HUES6 (cell line): ENCODE data around the gene MAGI1.

ENCODE experiments used
- H3K27ac ChIP-seq: 2 replicates; pipeline ENCODE4 v1.7.0; 2013; ENCODE audit warnings: low read depth, mild to moderate bottlenecking, low read length, inconsistent platforms
- H3K27me3 ChIP-seq: 2 replicates; pipeline ENCODE4 v1.6.1; 2013; ENCODE audit warnings: low read length; ENCODE audit not compliant: control insufficient read depth, insufficient read depth
- H3K36me3 ChIP-seq: 2 replicates; pipeline ENCODE4 v1.6.1; 2013; ENCODE audit warnings: low read length; ENCODE audit not compliant: control insufficient read depth, insufficient read depth
- H3K4me1 ChIP-seq: 2 replicates; pipeline ENCODE4 v1.6.1; 2013; ENCODE audit warnings: low read length; ENCODE audit not compliant: control insufficient read depth, insufficient read depth
- H3K4me3 ChIP-seq: 2 replicates; pipeline ENCODE4 v1.5.1; 2013; ENCODE audit warnings: low read depth, low read length
- H3K9ac ChIP-seq: one replicate; pipeline ENCODE4 v1.6.1; 2013; ENCODE audit warnings: mild to moderate bottlenecking, low read length
- H3K9me3 ChIP-seq: 2 replicates; pipeline ENCODE4 v1.6.1; 2013; ENCODE audit warnings: low read depth, low read length; ENCODE audit not compliant: control insufficient read depth, insufficient read depth

Gene MAGI1

GRCh38 chr3:65955792-65956477, 82.8 kb downstream of the MAGI1 start:
- no peak overlapping the region for H3K9ac ChIP-seq
- H3K4me1 ChIP-seq, result peaks cover 38% of the 10 kb centered on the region
- H3K4me3 ChIP-seq, result no peak overlapping the region

GRCh38 chr3:65953881-65954733, 84.6 kb downstream of the MAGI1 start:
- Histone ChIP-seq H3K4me3 (no peak overlapping the region), H3K4me1 (peaks cover 52% of the 10 kb centered on the region), H3K9me3 (no peaks in the 10 kb centered on the region), H3K36me3 (no peaks in the 10 kb centered on the region), H3K27me3 (no peaks in the 10 kb centered on the region), H3K9ac (no peak overlapping the region), H3K27ac (peak overlapping the region; percentile 78)

More at GRCh38 chr3:65955792-65956477, 82.8 kb downstream of the MAGI1 start:
- Histone ChIP-seq H3K9me3 (no peaks in the 10 kb centered on the region), H3K27ac (no peak overlapping the region), H3K36me3 (no peaks in the 10 kb centered on the region), H3K27me3 (no peaks in the 10 kb centered on the region)

GRCh38 chr3:65953301-65953812, 85.4 kb downstream of the MAGI1 start:
- peaks cover 59% of the 10 kb centered on the region for H3K4me1 ChIP-seq
- H3K27me3 ChIP-seq, result no peaks in the 10 kb centered on the region
- H3K9me3 ChIP-seq, result no peaks in the 10 kb centered on the region
- H3K9ac ChIP-seq, result no peak overlapping the region
- H3K27ac ChIP-seq, result peak overlapping the region; percentile 78
- H3K4me3 ChIP-seq, result no peak overlapping the region
- no peaks in the 10 kb centered on the region for H3K36me3 ChIP-seq

GRCh38 chr3:65952842-65953241, 85.9 kb downstream of the MAGI1 start:
- peak overlapping the region; percentile 78 for H3K27ac ChIP-seq
- H3K9me3 ChIP-seq, result no peaks in the 10 kb centered on the region
- peaks cover 63% of the 10 kb centered on the region for H3K4me1 ChIP-seq
- no peaks in the 10 kb centered on the region for H3K36me3 ChIP-seq
- no peak overlapping the region for H3K4me3 ChIP-seq
- H3K9ac ChIP-seq, result no peak overlapping the region
- no peaks in the 10 kb centered on the region for H3K27me3 ChIP-seq

- Histone ChIP-seq H3K36me3 (no peaks in the 10 kb centered on the region), H3K27me3 (no peaks in the 10 kb centered on the region), H3K9me3 (no peaks in the 10 kb centered on the region), H3K4me1 (peaks cover 70% of the 10 kb centered on the region), H3K9ac (no peak overlapping the region), H3K4me3 (no peak overlapping the region), H3K27ac (no peak overlapping the region)
Measured at GRCh38 chr3:65951836-65952505, 86.7 kb downstream of the MAGI1 start.

GRCh38 chr3:65950340-65951326, 88.1 kb downstream of the MAGI1 start:
- H3K27me3 ChIP-seq, result no peaks in the 10 kb centered on the region
- no peaks in the 10 kb centered on the region for H3K36me3 ChIP-seq
- no peaks in the 10 kb centered on the region for H3K9me3 ChIP-seq
- peak overlapping the region; percentile 52; the same call in 1 of the 2 replicates for H3K27ac ChIP-seq
- no peak overlapping the region for H3K9ac ChIP-seq
- peaks cover 78% of the 10 kb centered on the region for H3K4me1 ChIP-seq
- no peak overlapping the region for H3K4me3 ChIP-seq

DNA sequence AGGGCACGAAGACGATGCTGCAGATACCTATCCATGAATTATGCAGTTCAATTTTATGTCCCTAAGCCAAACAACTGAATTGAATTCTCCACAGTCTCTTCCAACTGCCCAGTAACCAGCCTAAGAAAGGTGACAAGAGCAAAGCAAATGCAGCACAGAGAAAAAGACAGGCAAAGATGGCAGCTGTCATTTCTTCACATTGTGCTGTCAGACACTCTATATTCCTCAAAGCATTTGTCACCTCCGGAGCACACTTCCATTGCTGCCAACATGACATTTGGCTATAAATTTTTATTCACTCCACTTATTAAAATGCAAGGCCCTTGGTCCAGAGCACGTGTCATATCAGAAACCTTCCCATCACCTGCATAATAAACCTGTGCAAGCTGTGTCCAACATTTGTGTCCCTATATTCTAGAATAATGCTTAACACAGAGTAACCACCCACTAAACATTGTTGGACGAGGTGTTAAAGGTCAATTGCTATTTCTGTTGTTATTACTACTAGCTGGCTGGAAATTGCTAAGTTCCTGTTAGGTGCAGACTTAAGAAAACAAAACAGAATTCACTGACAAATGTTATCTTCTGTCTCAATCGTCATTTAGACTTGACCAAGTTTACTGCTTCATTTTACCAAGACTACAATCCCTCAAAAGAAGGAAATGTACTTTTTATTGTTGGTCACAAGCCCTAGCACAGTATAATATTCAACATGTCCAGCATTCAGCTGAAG, 89.7 kb downstream of the MAGI1 start:
- H3K4me1 ChIP-seq, result peaks cover 71% of the 10 kb centered on the region
- H3K36me3 ChIP-seq, result no peaks in the 10 kb centered on the region
- H3K27me3 ChIP-seq, result no peaks in the 10 kb centered on the region
- H3K9ac ChIP-seq, result no peak overlapping the region
- no peak overlapping the region for H3K4me3 ChIP-seq
- no peaks in the 10 kb centered on the region for H3K9me3 ChIP-seq
- H3K27ac ChIP-seq, result no peak overlapping the region

DNA sequence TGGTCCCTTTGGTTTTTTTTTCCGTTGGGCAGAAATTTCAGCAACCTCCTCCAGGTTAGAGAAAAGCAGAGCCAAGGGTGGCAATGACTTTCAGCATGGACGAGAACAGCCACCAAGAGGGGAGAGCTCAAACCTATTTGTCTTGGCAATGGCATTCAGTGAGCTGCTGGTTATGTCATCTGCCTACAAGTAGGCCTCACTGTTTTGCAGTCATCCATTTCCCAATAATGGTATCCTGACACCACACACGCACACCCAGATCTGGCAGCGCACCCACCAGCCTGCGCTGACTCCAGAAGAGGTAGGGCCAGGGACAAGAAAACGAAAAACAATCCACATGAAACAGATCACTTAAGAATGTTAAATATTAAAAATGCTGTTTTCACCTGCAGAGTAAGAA, 92.3 kb downstream of the MAGI1 start:
- Histone ChIP-seq H3K36me3 (no peaks in the 10 kb centered on the region), H3K27me3 (no peaks in the 10 kb centered on the region), H3K4me1 (peaks cover 57% of the 10 kb centered on the region), H3K9ac (no peak overlapping the region), H3K27ac (no peak overlapping the region), H3K9me3 (no peaks in the 10 kb centered on the region), H3K4me3 (no peak overlapping the region)

GRCh38 chr3:65945953-65946352, 92.8 kb downstream of the MAGI1 start:
- Histone ChIP-seq H3K27ac (no peak overlapping the region), H3K9ac (no peak overlapping the region), H3K36me3 (no peaks in the 10 kb centered on the region), H3K4me3 (no peak overlapping the region), H3K4me1 (peaks cover 54% of the 10 kb centered on the region), H3K9me3 (no peaks in the 10 kb centered on the region), H3K27me3 (no peaks in the 10 kb centered on the region)

- Histone ChIP-seq H3K27ac (no peak overlapping the region), H3K4me1 (peaks cover 50% of the 10 kb centered on the region)
Measured at GRCh38 chr3:65945480-65945879, 93.2 kb downstream of the MAGI1 start.

More at GRCh38 chr3:65945480-65945879, 93.2 kb downstream of the MAGI1 start:
- Histone ChIP-seq H3K9me3 (no peaks in the 10 kb centered on the region), H3K27me3 (no peaks in the 10 kb centered on the region), H3K9ac (no peak overlapping the region), H3K36me3 (no peaks in the 10 kb centered on the region), H3K4me3 (no peak overlapping the region)
